ENCODE data around the gene FAM151B.

The FAM151B gene

DNA sequence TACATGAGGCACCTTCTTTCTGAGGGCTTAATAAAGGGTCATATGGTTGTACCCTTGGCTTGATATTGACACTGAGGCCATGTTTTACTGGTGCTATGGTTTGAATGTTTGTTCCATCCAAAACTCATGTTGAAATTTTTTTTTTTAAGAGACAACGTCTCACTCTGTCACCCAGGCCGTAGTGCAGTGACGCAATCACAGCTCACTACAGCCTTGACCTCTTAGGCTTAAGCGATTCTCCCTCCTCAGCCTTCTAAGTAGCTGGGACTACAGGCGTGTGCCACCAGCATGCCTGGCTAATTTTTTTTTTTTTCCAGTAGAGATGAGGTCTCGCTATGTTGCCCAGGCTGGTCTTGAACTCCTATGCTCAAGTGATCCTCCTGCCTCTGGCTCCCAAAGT is 20.9 kb downstream of the FAM151B start:
- no peak overlapping the region for H3K9ac ChIP-seq
- no peak overlapping the region for H2AFZ ChIP-seq
- TF ChIP-seq CTCF (IDR thresholded peaks at IDR 0.05), result no peak
- H3K27me3 ChIP-seq (ENCODE audit: control insufficient read depth, insufficient read depth, low read length), result no peaks in the 10 kb centered on the region
- no peak overlapping the region for H3K27ac ChIP-seq
- no peaks in the 10 kb centered on the region for H3K79me2 ChIP-seq
- H3K36me3 ChIP-seq (ENCODE audit: control insufficient read depth, insufficient read depth, low read length), result no peaks in the 10 kb centered on the region
- H3K4me3 ChIP-seq (ENCODE audit: low read depth, low read length), result no peak overlapping the region
- H3K9me3 ChIP-seq (ENCODE audit: control insufficient read depth, low read length), result no peaks in the 10 kb centered on the region
- H3K4me1 ChIP-seq, result no peaks in the 10 kb centered on the region
- H3K4me2 ChIP-seq (ENCODE audit: low read length), result no peak overlapping the region

GRCh38 chr5:80509362-80509761 is 21.5 kb downstream of the FAM151B start:
- no peak overlapping the region for H3K27ac ChIP-seq
- H3K9ac ChIP-seq, result no peak overlapping the region
- H3K27me3 ChIP-seq (ENCODE audit: control insufficient read depth, insufficient read depth, low read length), result no peaks in the 10 kb centered on the region
- no peak overlapping the region for H2AFZ ChIP-seq
- H3K36me3 ChIP-seq (ENCODE audit: control insufficient read depth, insufficient read depth, low read length), result no peaks in the 10 kb centered on the region
- H3K79me2 ChIP-seq, result no peaks in the 10 kb centered on the region
- TF ChIP-seq CTCF (IDR thresholded peaks at IDR 0.05), result no peak
- H3K9me3 ChIP-seq (ENCODE audit: control insufficient read depth, low read length), result no peaks in the 10 kb centered on the region
- no peak overlapping the region for H3K4me3 ChIP-seq (ENCODE audit: low read depth, low read length)
- no peak overlapping the region for H3K4me2 ChIP-seq (ENCODE audit: low read length)
- no peaks in the 10 kb centered on the region for H3K4me1 ChIP-seq

- Histone ChIP-seq H3K4me1 (no peaks in the 10 kb centered on the region), H3K27ac (no peak overlapping the region), H3K27me3 (ENCODE audit: control insufficient read depth, insufficient read depth, low read length) (no peaks in the 10 kb centered on the region), H3K4me2 (ENCODE audit: low read length) (no peak overlapping the region), H3K79me2 (no peaks in the 10 kb centered on the region), H3K4me3 (ENCODE audit: low read depth, low read length) (no peak overlapping the region), H3K36me3 (ENCODE audit: control insufficient read depth, insufficient read depth, low read length) (no peaks in the 10 kb centered on the region), H2AFZ (no peak overlapping the region), H3K9me3 (ENCODE audit: control insufficient read depth, low read length) (no peaks in the 10 kb centered on the region), H3K9ac (no peak overlapping the region)
- TF ChIP-seq CTCF (IDR thresholded peaks at IDR 0.05), result no peak
These were observed 28.9 kb downstream of the FAM151B start for GRCh38 chr5:80516826-80517225.

DNA sequence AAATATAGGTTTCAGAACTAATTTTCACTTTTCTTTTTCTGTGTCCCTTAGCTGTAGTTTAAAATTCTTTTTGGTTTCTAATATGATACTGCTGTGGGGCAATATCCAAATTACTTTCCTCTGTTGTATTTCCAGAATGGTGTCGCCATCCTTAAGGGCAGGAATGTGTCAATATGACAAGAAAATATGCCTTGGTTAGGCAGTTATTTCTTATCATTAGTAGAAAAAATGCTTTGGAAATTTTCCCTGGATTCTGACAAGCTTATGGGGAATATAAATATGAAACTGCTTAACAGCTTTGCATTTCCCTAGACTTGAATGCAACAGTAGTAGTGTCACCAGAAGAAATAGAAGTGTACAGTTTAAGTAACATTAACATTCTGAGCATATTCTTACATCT is 52.8 kb downstream of the FAM151B start:
- TF ChIP-seq CTCF (IDR thresholded peaks at IDR 0.05), result no peak
- Histone ChIP-seq H3K4me2 (ENCODE audit: low read length) (no peak overlapping the region), H3K27me3 (ENCODE audit: control insufficient read depth, insufficient read depth, low read length) (no peaks in the 10 kb centered on the region), H3K4me1 (no peaks in the 10 kb centered on the region), H3K9me3 (ENCODE audit: control insufficient read depth, low read length) (no peaks in the 10 kb centered on the region), H3K4me3 (ENCODE audit: low read depth, low read length) (no peak overlapping the region), H3K9ac (no peak overlapping the region), H3K27ac (no peak overlapping the region), H3K79me2 (no peaks in the 10 kb centered on the region), H3K36me3 (ENCODE audit: control insufficient read depth, insufficient read depth, low read length) (no peaks in the 10 kb centered on the region), H2AFZ (no peak overlapping the region)

DNA sequence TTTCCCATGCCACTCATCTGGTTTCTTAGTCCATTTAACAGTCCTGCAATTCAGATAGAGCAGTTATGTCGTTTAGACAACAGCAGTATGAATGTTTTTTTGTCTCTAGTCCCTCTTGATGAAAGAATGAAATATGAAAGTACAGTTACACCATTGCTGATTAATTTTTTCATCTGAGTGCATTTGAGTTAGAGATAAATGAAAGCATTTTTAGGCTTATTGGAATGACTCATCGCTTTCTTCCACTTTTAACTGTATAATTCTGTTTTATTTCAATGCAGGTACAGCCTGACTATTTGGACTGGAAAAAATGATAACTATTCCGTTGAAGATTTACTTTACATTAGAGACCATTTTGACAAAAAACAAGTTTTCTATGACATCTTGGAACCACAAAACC is 53.5 kb downstream of the FAM151B start:
- Histone ChIP-seq H3K9ac (no peak overlapping the region), H3K36me3 (ENCODE audit: control insufficient read depth, insufficient read depth, low read length) (no peaks in the 10 kb centered on the region), H3K4me1 (no peaks in the 10 kb centered on the region), H3K27me3 (ENCODE audit: control insufficient read depth, insufficient read depth, low read length) (no peaks in the 10 kb centered on the region), H3K4me3 (ENCODE audit: low read depth, low read length) (no peak overlapping the region), H3K4me2 (ENCODE audit: low read length) (no peak overlapping the region), H3K79me2 (no peaks in the 10 kb centered on the region), H3K27ac (no peak overlapping the region), H3K9me3 (ENCODE audit: control insufficient read depth, low read length) (no peaks in the 10 kb centered on the region), H2AFZ (no peak overlapping the region)
- no peak for TF ChIP-seq CTCF (IDR thresholded peaks at IDR 0.05)

All from parathyroid adenoma (tissue), 2 donors.